GM12801 (cell line): ENCODE results near the gene ESF1.

ENCODE experiments used
- TF ChIP-seq, protein P1 (sequence below): IDR thresholded peaks from one replicate; pipeline ENCODE4 v1.5.1; 2011; ENCODE audit warnings: control low read depth; ENCODE audit not compliant: insufficient read length; ENCODE audit errors: extremely low read depth

The ESF1 gene

DNA sequence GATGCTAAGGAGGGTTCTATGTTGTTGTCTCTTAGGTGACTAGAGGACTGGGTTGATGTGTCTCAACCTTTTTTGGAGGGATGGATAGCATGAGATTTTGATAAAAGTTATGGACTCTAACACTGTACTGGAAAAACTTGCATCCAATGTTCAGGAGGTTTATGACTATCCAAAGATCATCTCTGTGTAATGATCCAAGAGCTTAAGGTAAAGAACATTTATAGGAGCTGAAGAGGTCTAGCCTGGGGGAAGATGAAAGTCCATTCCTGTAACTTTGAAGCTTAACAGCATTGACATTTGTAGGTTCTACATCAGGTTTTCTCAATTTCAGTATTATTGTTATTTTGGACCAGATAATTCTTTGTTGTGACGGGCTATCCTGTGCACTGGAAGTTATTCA lies 48.9 kb downstream of the ESF1 start:
- TF ChIP-seq, protein P1, sequence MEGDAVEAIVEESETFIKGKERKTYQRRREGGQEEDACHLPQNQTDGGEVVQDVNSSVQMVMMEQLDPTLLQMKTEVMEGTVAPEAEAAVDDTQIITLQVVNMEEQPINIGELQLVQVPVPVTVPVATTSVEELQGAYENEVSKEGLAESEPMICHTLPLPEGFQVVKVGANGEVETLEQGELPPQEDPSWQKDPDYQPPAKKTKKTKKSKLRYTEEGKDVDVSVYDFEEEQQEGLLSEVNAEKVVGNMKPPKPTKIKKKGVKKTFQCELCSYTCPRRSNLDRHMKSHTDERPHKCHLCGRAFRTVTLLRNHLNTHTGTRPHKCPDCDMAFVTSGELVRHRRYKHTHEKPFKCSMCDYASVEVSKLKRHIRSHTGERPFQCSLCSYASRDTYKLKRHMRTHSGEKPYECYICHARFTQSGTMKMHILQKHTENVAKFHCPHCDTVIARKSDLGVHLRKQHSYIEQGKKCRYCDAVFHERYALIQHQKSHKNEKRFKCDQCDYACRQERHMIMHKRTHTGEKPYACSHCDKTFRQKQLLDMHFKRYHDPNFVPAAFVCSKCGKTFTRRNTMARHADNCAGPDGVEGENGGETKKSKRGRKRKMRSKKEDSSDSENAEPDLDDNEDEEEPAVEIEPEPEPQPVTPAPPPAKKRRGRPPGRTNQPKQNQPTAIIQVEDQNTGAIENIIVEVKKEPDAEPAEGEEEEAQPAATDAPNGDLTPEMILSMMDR: no peak

DNA sequence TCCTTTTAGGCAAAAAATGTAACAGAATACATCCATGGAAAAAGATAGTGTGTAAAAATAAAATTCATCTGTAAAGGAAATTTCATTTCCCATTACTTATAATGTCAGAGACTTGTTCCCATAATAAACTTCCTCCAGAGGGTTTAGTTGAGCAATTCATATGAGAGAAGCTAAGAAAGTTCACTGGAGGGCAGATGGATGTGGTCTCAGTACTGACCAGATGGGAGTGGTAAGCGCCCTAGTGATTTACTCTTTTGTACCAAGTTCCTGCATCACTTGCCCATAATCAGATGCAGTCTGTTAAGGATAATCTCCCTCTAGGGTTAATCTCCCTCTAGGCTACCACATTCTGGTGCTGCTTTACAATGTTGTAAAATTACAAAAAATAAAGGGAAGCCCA lies 61.7 kb downstream of the ESF1 start:
- TF ChIP-seq, protein P1: no peak

DNA sequence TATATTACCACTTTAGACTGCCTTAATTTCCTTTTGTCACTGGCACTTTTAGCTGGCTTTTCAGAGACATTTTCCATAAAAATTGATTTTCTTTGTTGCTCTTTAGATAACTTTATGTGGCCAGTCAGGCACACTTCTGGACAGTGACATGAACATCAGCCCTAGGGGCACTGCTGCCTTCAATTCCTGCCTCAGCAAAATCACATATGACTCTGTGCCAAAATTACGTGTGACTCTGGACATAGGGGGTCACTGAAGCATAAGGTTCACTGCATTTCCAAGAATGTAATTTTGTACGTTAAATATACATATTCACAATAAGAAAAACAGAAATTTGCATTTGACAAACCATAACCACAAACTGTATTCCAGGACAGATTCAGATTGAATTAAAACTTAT lies 66.5 kb downstream of the ESF1 start:
- TF ChIP-seq, protein P1: no peak

DNA sequence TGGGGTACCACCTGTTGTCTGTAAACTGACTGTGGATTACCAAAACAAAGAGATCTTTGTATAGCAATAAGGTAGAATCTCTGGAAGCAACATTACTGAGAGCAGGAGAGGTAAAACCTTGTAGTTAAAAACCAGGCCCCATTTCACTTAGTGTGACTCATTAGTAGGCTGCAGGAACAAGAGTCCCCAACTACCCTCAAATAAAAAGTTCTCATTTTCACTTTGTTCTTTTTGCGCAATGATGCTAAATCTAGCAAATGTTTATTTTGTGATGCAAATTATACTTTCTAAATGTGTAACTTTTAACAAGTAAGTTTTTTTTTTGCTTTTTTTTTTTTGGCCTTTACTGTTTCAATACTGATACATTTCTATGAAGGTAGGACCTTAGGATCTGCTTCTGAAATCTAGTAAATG lies 67.1 kb downstream of the ESF1 start:
- TF ChIP-seq, protein P1: no peak

DNA sequence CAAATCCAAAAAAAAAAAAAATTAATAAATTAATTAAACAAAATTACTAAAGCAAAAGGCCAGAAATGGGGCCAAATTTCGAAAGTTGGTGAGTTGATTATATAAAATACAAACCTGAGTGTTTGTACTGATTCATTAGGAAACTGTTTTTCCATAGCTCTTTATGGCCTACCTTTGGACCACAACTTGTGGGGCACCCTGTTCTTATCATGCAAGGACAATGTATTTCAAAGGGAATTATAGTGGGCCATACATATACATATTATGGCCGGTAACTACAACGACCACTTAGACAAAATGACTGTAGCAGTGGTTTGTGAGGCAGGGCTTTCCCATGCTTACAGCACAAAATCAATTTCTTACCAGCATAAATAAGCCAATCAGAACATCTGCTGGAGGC lies 69.5 kb downstream of the ESF1 start:
- TF ChIP-seq, protein P1: no peak

DNA sequence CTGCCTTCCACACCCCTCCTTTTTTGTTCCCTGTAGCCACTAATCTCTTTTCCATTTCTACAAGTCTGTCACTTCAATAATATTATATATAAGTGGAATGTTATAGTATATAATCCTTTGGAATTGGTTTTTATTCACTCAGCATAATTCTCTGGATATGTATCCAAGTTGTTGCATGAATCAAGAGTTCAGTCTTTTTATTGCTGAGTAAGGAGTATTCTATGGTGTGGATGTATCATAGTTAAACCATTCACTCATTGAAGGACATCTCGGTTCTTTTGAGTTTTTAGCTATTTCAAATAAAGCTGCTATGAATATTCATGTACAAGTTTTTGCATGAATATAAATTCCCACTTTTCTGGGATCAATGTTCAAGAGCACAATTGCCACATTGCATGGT lies 76.5 kb downstream of the ESF1 start:
- TF ChIP-seq, protein P1: no peak

DNA sequence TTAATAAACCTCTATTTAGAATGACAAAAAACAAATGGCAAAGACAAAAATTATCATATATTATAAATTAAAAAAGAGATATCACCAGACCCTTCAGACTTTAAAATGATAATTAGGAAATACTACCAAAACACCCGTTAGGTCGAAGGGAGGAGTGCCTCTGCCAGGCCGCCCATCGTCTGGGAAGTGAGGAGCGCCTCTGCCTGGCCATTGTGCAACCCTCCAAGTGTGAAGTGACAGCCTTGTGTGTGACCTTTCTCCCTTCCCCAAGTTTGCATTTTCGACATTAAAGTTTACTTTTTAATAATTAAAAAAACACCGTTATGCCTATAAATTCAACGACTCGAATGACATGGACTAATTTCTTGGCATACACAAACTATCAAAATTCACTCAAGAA lies 81.5 kb downstream of the ESF1 start:
- TF ChIP-seq, protein P1: no peak

DNA sequence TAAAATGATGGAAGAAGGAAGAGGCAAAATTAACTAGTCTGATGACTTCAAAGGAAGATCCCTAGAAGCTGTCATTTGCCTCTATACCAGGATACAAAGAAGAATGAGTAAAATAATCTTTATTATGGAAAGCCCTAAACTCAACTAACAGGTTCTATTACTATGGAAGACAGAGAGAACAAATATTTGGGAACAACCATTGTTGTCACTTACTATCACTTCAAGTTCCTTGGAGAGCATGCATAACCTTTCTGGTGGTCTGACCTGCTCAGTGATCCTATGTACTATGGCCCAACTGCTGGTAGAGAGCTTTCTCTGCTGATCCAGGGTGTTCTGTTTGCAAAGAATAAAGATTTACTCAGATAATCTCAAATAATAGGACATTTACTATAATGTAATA lies 83.2 kb downstream of the ESF1 start:
- TF ChIP-seq, protein P1: no peak
